GM23248 (cell line): Measurements from ENCODE around the gene PLCB2.

Experiments used
- EZH2 ChIP-seq: fragments of 200-600 bp; sonication (generic); IDR thresholded peaks from 2 replicates; pipeline ENCODE4 v1.6.1; 2018; ENCODE audit warnings: antibody characterized with exemption, mild to moderate bottlenecking; ENCODE audit not compliant: insufficient read depth, poor library complexity, severe bottlenecking
- EZH2phosphoT487 ChIP-seq: fragments of 200-600 bp; sonication (generic); IDR thresholded peaks from 2 replicates; pipeline ENCODE4 v1.6.1; 2018; ENCODE audit warnings: antibody characterized with exemption, moderate library complexity, mild to moderate bottlenecking, low read depth; ENCODE audit not compliant: insufficient read depth

GRCh38 chr15:40254452-40254851, 53.3 kb downstream of the PLCB2 start:
- TF ChIP-seq EZH2 = no peak
- no peak for TF ChIP-seq EZH2phosphoT487
